GM23338 (cell line): Measurements from ENCODE around the gene NEK6.

Experiments used
- CREB1 ChIP-seq: fragments of 250-450 bp; sonication (Bioruptor Pico); IDR thresholded peaks from 2 replicates; pipeline ENCODE4 v1.5.0; 2020; ENCODE audit warnings: low read depth, mild to moderate bottlenecking, moderate library complexity
- EZH2 ChIP-seq: fragments of 200-600 bp; sonication (generic); IDR thresholded peaks from one replicate; pipeline ENCODE4 v1.8.0; 2017; ENCODE audit warnings: antibody characterized with exemption, mild to moderate bottlenecking, low read depth; ENCODE audit not compliant: unreplicated experiment
- EZH2phosphoT487 ChIP-seq: fragments of 200-600 bp; sonication (generic); IDR thresholded peaks from one replicate; pipeline ENCODE4 v1.8.1; 2018; ENCODE audit warnings: antibody characterized with exemption; ENCODE audit not compliant: unreplicated experiment
- JUNB ChIP-seq: IDR thresholded peaks from one replicate; pipeline ENCODE4 v1.6.1; 2016; ENCODE audit warnings: antibody characterized with exemption; ENCODE audit not compliant: unreplicated experiment
- NANOG ChIP-seq: IDR thresholded peaks from 2 replicates; pipeline ENCODE4 v1.6.1; 2016; ENCODE audit warnings: antibody characterized with exemption, borderline replicate concordance
- POLR2AphosphoS5 ChIP-seq: IDR thresholded peaks from 2 replicates; pipeline ENCODE4 v1.6.1; 2016; ENCODE audit warnings: antibody characterized with exemption, low read depth
- STAT1 ChIP-seq: IDR thresholded peaks from one replicate; pipeline ENCODE4 v1.6.1; 2016; ENCODE audit warnings: antibody characterized with exemption; ENCODE audit not compliant: unreplicated experiment
- ZNF114 ChIP-seq: fragments of 250-450 bp; sonication (Bioruptor Pico); IDR thresholded peaks from 2 replicates; pipeline ENCODE4 v1.5.0; 2020; ENCODE audit warnings: mild to moderate bottlenecking, moderate library complexity
- ZNF331 ChIP-seq: fragments of 250-450 bp; sonication (Bioruptor Pico); IDR thresholded peaks from 2 replicates; pipeline ENCODE4 v1.5.0; 2020; ENCODE audit warnings: low read depth, mild to moderate bottlenecking, moderate library complexity
- TF ChIP-seq, protein P1 (sequence below), 2 experiments: fragments of 200-600 bp in 1 of 2; sonication (generic) in 1 of 2; conservative IDR thresholded peaks; 2 replicates each; pipeline versions ENCODE4 v1.5.1 to v1.6.1; 2016 to 2017; ENCODE audit warnings: antibody characterized with exemption in 2 of 2, low read depth in 2 of 2, mild to moderate bottlenecking in 2 of 2, moderate library complexity in 1 of 2
- TF ChIP-seq, protein P2 (sequence below): IDR thresholded peaks from 2 replicates; pipeline ENCODE4 v1.6.1; 2016; ENCODE audit warnings: antibody characterized with exemption
- TF ChIP-seq, protein P3 (sequence below): IDR thresholded peaks from one replicate; pipeline ENCODE4 v1.6.1; 2018; ENCODE audit warnings: antibody characterized with exemption; ENCODE audit not compliant: unreplicated experiment

DNA sequence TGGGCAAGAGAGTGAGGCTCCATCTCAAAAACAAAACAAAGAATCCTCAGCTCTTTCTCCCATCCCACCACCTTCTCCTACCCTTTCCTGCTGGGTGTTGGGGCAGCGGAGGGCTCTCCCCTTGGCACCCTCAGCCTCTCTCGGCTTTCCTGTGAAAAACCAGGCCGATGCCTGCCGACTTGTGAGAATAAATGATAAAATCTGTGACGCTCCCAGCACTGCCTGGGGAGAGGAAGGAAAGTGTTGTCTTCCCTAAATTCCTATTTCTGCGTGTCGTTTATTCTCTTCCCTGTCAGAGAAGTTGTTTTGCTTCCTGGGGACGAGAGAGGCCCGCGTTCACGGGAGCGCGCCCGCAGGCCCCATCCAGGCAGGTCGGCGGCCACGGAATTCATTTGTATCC lies 19.7 kb downstream of the NEK6 start:
- TF ChIP-seq, protein P1, sequence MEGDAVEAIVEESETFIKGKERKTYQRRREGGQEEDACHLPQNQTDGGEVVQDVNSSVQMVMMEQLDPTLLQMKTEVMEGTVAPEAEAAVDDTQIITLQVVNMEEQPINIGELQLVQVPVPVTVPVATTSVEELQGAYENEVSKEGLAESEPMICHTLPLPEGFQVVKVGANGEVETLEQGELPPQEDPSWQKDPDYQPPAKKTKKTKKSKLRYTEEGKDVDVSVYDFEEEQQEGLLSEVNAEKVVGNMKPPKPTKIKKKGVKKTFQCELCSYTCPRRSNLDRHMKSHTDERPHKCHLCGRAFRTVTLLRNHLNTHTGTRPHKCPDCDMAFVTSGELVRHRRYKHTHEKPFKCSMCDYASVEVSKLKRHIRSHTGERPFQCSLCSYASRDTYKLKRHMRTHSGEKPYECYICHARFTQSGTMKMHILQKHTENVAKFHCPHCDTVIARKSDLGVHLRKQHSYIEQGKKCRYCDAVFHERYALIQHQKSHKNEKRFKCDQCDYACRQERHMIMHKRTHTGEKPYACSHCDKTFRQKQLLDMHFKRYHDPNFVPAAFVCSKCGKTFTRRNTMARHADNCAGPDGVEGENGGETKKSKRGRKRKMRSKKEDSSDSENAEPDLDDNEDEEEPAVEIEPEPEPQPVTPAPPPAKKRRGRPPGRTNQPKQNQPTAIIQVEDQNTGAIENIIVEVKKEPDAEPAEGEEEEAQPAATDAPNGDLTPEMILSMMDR (conservative IDR thresholded peaks at IDR 0.05; ENCODE audit: low read depth in 2 of 2): no peak
- TF ChIP-seq POLR2AphosphoS5: no peak
- TF ChIP-seq EZH2: no peak
- TF ChIP-seq, protein P2, sequence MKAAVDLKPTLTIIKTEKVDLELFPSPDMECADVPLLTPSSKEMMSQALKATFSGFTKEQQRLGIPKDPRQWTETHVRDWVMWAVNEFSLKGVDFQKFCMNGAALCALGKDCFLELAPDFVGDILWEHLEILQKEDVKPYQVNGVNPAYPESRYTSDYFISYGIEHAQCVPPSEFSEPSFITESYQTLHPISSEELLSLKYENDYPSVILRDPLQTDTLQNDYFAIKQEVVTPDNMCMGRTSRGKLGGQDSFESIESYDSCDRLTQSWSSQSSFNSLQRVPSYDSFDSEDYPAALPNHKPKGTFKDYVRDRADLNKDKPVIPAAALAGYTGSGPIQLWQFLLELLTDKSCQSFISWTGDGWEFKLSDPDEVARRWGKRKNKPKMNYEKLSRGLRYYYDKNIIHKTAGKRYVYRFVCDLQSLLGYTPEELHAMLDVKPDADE: no peak
- TF ChIP-seq NANOG: no peak
- TF ChIP-seq, protein P3, sequence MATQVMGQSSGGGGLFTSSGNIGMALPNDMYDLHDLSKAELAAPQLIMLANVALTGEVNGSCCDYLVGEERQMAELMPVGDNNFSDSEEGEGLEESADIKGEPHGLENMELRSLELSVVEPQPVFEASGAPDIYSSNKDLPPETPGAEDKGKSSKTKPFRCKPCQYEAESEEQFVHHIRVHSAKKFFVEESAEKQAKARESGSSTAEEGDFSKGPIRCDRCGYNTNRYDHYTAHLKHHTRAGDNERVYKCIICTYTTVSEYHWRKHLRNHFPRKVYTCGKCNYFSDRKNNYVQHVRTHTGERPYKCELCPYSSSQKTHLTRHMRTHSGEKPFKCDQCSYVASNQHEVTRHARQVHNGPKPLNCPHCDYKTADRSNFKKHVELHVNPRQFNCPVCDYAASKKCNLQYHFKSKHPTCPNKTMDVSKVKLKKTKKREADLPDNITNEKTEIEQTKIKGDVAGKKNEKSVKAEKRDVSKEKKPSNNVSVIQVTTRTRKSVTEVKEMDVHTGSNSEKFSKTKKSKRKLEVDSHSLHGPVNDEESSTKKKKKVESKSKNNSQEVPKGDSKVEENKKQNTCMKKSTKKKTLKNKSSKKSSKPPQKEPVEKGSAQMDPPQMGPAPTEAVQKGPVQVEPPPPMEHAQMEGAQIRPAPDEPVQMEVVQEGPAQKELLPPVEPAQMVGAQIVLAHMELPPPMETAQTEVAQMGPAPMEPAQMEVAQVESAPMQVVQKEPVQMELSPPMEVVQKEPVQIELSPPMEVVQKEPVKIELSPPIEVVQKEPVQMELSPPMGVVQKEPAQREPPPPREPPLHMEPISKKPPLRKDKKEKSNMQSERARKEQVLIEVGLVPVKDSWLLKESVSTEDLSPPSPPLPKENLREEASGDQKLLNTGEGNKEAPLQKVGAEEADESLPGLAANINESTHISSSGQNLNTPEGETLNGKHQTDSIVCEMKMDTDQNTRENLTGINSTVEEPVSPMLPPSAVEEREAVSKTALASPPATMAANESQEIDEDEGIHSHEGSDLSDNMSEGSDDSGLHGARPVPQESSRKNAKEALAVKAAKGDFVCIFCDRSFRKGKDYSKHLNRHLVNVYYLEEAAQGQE: no peak
- no peak for TF ChIP-seq EZH2phosphoT487
- TF ChIP-seq CREB1: no peak
- no peak for TF ChIP-seq STAT1
- no peak for TF ChIP-seq JUNB
- TF ChIP-seq ZNF331: no peak
- no peak for TF ChIP-seq ZNF114
